ENCODE measurements around the gene TAB2.

- TF ChIP-seq POLR2AphosphoS5 (IDR thresholded peaks at IDR 0.05; ENCODE audit: low read depth) (no peak), EZH2phosphoT487 (IDR thresholded peaks at IDR 0.05; ENCODE audit: unreplicated experiment) (no peak), CTCF (conservative IDR thresholded peaks at IDR 0.05; ENCODE audit: low read depth in 2 of 2) (no peak), REST (IDR thresholded peaks at IDR 0.05; ENCODE audit: unreplicated experiment) (no peak), EZH2 (IDR thresholded peaks at IDR 0.05; ENCODE audit: low read depth, unreplicated experiment) (no peak)
Measured at GRCh38 chr6:149395185-149395584, 77.7 kb downstream of the TAB2 start.
